Measurements from ENCODE around the gene DAAM1.

Gene DAAM1

DNA sequence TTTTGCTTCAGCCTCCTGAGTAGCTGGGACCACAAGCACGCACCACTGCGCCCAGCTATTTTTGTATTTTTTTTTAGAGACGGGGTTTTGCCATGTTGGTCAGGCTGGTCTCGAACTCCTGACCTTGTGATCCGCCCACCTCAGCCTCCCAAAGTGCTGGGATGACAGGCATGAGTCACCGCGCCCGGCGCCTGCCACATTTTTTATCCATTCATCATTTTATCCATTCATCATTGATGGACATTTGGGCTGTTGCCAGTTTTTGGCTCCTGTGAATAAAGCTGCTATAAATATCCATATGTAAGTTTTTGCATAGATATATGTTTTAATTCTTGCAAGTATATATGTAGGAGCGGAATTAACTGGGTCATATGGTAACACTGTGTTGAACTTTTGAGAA lies 79.5 kb downstream of the DAAM1 start:
- TF ChIP-seq, protein P1, sequence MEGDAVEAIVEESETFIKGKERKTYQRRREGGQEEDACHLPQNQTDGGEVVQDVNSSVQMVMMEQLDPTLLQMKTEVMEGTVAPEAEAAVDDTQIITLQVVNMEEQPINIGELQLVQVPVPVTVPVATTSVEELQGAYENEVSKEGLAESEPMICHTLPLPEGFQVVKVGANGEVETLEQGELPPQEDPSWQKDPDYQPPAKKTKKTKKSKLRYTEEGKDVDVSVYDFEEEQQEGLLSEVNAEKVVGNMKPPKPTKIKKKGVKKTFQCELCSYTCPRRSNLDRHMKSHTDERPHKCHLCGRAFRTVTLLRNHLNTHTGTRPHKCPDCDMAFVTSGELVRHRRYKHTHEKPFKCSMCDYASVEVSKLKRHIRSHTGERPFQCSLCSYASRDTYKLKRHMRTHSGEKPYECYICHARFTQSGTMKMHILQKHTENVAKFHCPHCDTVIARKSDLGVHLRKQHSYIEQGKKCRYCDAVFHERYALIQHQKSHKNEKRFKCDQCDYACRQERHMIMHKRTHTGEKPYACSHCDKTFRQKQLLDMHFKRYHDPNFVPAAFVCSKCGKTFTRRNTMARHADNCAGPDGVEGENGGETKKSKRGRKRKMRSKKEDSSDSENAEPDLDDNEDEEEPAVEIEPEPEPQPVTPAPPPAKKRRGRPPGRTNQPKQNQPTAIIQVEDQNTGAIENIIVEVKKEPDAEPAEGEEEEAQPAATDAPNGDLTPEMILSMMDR (conservative IDR thresholded peaks at IDR 0.05): no peak

DNA sequence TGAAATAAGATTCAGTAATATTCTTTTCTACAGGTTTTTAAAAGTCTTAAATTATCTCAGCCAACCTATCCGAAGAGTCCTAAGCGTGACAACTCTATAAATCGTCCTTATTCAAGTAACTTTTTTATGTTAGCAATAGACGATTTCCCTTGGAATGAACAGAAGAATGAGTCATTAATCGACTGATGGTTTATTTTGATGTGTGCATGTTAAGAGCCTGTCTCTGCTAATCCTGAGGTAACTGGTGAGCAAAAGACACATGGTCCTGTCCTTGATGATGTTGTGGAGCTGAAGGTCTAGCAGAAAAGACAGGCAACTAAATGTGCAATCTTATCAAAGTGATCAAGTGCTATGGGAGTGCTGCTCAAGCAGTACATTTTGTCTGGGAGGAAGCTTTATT lies 80.4 kb downstream of the DAAM1 start:
- TF ChIP-seq, protein P1 (conservative IDR thresholded peaks at IDR 0.05): no peak
- H3K27ac ChIP-seq: no peak overlapping the region

More for the DNA sequence above, 79.5 kb downstream of the DAAM1 start:
- no peak overlapping the region for H3K27ac ChIP-seq

DNA sequence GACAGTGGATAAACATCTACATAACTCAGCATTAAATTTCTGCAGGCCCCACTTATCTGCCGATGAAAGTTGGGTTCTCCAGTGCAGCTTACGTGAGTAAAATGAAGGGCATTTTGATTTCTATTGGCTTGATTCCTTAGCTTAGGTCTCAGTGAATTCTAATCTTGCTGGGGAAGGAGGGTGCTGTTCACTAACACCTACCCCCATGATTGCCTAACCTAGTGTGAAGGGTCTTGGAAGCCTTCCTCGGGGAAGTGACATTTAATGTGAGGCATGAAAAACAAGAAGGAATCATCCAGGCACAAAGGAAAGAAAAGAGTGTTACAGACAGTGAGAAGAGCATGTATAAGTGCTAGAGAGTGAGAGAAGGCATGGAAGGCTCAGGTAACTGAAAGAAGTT lies 81.0 kb downstream of the DAAM1 start:
- TF ChIP-seq, protein P1 (conservative IDR thresholded peaks at IDR 0.05): no peak
- H3K27ac ChIP-seq: no peak overlapping the region

DNA sequence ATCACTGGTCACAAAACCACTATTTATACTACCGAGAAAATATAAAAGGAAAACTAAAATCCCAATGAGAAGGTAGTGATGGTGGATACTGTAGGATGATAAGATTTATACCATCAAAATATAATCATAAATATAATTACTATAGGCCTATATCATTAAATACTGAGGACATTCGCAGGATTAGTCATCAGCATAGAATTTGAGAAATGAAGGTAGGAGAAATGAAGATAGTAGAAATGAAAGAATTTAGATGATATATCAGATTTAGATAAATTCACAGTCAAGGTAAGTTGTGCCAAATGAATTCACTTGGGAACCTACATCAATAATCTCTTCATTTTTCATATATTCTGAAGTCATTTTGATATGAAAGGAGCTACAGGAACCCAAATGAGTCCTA lies 82.8 kb downstream of the DAAM1 start:
- TF ChIP-seq, protein P1 (conservative IDR thresholded peaks at IDR 0.05): no peak

DNA sequence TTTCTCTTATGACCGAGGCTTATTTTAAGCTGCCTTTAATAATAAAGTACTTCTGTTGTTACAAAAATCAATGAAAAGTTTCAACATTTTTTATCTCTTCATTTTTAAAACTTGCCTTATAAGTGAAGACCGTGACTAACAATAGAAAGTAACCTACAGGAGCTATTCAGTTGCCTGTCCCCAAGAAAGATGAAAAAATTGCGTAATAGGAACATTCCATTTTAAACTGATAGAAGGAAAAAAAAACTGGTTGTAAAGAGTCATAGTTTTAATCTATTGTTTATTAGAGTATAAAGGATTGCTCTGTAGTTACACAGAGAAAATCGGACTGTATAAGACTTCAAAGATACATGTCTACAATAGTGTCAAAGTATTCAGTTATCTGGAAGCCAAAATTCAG lies 83.3 kb downstream of the DAAM1 start:
- TF ChIP-seq, protein P1 (conservative IDR thresholded peaks at IDR 0.05): no peak
- H3K27ac ChIP-seq: no peak overlapping the region

More for the DNA sequence above, 82.8 kb downstream of the DAAM1 start:
- no peak overlapping the region for H3K27ac ChIP-seq

DNA sequence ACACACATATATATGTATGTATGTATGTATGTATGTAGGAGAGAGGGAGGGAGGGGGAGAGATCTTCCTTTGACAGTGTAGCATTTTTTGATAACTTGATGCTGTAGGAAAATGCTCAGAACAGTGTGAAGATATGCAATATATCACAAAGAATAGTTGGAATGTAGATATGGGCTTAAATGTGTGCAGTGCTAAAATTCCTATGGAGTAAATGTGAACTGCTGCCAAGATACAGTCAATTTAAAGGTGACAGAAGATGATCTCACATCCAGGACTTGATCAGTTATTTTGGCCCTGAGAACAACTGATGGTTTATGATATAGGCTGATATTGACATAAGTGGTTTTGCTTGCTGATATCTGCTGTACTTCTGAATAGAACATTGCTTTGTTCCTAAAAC lies 84.2 kb downstream of the DAAM1 start:
- TF ChIP-seq, protein P1 (conservative IDR thresholded peaks at IDR 0.05): no peak
- no peak overlapping the region for H3K27ac ChIP-seq

DNA sequence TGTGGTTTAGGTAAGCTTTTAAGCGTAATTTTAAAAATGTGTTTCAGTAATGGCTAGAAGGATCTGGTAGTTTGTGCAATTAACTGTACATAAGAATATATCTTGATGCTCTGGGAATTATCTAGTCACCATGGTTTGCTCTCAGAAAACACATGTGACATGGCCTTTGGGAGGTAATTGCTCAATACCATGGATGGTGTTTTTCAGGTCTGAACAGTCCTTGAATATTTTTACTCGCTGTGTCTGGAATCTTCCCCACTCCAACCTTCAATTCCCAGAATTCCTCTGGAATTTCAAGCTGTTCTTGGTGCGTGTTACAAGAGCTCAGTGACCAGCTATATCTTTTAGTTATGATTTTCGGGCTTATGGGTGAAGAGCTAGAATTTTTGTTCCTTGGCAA lies 85.3 kb downstream of the DAAM1 start:
- no peak overlapping the region for H3K27ac ChIP-seq
- TF ChIP-seq, protein P1 (conservative IDR thresholded peaks at IDR 0.05): no peak

DNA sequence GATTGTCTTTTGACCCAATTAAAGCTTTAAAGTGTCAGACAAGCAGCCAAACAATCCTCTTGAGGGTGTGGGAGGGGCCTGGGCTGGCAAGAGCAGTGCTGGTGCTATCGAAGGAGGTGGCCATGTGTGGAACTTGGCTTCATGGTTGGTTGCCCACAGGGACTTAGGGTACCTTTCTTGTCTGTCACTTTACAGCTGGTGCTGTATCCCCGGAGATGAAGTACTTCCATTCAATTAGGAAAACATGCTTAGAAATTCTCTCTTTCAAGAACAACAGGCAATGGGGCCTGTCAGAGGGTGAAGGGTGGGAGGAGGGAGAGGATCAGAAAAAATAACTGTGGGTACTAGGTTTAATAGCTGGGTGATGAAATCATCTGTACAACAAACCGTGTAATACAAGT lies 86.5 kb downstream of the DAAM1 start:
- TF ChIP-seq, protein P1 (conservative IDR thresholded peaks at IDR 0.05): no peak
- no peak overlapping the region for H3K27ac ChIP-seq

Data from VCaP (cell line).